HG03457 (cell line): Measurements from ENCODE around the gene CACNA1F.

ENCODE experiments used
- ATAC-seq: cut with Tn5 transposase; IDR thresholded peaks from one replicate; pipeline ENCODE4 v1.9.1; 2021; ENCODE audit warnings: moderate number of reproducible peaks; ENCODE audit not compliant: unreplicated experiment

The CACNA1F gene

DNA sequence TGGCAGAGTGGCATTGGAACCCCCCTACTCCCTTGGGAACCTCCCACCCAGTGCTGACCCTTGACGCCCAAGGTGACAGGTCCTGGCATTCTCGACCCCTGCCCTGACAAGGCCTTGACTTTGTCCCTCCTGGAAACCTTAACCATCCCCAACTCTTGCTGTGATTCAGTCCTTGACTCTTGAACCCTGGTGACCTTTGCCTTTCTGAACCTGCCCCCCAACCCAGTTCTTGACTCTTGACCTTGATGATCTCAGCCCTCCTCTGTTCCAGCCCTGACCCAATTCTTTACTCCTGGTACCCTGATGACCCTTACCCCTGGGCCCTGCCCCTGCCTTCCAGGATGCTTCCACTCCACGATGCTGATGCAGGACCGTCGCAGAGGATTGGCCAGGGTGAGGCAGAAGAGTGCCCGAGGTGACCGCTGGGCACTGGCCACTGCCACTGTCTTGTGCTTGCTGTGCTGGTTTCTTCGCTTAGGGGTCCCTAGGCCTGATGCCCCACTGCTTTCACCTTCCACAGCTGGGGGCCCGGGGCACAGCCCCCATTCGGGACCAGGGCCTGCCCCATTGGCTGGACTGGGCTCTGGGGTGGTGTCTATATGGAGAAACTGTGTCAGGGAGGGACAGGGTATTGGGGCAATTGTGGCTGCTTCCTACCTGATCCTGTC, 1.7 kb downstream of the CACNA1F start:
- ATAC-seq = no peak

DNA sequence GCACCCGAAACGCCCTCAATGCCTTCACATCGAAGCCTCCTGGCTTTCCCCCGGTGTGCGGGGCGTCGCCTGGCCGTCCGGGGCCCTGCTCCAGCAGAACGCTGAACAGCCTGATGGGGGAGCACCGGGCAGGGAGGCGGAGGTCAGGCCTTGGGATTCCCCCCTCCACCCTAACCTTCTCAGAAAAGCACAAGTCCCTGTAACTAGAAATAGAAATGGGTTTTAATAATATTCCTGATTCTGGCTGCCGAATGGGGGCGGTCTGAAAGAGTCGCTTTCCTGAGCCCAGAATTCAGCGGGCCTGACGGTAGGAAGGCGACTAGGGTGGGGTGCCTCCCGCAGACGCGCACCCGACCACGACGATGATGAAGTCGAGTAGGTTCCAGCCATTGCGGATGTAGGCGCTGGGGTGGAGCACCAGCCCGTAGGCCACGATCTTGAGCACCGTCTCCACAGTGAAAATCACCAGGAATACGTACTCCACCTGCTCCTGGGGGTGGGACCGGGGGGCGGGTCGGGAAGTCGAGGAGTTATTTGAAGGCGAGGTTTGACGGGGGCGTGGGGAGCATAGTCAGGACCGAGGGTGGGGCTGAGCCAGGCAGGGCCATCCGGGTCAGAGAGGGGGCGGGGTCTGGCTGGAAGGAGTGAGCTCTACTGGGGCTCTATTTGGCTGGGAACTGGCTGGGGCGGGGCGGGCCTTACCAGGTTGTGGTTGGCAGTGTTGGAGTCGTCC, 2.5 kb downstream of the CACNA1F start:
- no peak for ATAC-seq

DNA sequence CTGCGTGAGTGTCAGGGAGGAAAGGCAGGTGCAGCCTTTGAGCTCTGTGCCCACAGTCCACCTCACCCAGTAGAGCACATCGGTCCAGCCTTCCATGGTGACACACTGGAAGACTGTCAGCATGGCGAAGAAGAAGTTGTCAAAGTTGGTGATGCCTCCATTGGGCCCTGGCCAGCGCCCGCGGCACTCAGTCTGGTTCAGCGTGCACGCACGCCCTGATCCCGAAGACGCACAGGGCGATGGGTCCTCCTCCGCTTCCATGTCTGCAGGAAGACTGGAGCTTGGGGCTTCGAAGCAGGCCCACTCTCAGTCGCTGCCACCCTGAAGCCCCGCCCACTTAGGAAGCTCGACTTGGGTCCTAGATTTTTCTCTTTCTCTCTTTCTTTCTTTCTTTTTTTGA, 5.0 kb downstream of the CACNA1F start:
- no peak for ATAC-seq

DNA sequence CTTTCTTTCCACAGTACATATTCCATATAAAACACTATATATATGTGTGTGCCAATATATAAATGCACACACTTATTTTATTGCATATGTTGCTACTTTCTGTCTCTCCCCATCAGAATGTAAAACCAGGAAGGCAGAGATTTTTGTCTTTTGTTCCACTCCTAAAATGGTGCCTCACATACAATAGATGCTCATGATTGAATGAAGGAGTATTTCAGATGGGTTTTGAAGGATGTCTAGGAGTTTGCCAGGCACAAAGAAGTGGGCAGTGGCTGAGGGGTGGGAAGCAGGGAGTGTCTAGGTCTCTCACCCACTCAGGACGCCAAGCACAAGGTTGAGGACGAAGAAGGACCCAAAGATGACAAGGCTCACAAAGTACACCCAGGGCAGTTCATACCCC, 5.4 kb downstream of the CACNA1F start:
- ATAC-seq = no peak

DNA sequence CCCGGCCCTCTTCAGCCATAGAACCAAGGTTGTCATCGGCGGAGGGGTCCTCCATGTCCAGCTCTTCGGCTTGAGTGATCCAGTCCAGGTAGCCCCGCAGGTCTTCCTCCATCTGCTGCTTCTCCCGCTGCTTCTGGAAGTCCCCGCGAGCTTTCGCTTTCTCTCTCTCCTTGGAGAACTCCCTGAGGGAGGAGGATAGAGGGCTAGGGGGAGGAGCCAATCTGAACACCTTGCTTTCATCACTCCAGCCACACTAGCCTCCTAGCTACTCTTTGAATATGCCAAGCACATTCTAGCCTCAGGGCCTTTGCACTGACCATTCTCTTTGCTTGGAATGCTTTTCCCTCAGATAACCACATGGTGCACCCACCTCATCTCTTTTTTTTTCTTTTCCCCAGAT, 6.2 kb downstream of the CACNA1F start:
- ATAC-seq = no peak

DNA sequence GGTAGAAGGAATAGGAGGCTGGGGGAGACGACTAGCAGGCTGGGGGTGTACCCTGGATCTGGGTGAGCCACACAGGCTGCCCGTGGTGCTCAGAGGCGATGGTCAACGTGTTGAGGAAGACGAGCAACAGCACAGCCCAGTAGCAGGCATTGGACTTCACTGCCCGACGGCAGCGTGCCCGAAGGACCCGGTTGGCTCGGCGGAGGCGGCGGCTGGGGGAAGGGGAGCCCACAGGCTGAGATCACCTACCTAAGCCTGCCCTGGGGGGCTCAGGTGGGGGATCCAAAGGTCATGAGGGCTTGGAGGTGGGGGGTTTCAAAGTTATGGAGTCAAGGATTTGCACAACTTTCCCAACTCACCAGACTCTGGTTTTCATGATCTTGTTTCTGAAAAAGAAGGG, 7.3 kb downstream of the CACNA1F start:
- ATAC-seq = no peak

DNA sequence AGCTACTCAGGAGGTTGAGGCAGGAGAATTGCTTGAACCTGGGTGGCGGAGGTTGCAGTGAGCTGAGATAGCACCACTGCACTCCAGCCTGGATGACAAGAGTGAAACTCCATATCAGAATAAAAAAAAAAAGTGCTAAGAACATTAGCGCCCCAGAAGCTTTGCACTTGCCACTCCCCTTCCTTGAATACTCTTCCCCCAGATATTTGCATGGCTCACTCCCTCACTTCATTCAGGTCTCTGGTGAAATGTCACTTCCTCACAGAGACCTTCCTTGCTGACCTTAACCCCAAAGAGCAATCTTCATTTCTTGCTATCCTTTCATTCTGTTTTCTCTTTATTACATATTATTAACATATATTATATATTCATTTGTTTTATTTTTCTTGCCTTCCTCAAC, 11.3 kb downstream of the CACNA1F start:
- no peak for ATAC-seq

DNA sequence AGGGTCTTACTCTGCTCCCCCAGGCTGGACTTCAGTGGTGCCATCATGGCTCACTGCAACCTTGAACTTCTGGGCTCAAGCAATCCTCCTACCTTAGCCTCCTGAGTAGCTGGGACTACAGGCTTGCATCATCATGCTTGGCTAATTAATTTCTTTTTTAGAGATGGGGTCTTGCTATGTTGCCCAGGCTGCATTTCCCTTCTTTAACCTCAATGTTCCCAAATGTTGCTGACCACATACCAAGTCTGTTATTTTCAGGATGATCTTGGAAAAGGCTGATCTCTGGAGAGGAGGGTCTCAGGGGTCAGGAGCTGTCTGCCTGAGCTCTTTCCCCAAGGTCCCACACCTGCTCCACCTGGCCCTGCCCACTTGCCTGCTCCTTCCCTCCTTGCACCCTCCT, 13.0 kb downstream of the CACNA1F start:
- ATAC-seq = no peak

DNA sequence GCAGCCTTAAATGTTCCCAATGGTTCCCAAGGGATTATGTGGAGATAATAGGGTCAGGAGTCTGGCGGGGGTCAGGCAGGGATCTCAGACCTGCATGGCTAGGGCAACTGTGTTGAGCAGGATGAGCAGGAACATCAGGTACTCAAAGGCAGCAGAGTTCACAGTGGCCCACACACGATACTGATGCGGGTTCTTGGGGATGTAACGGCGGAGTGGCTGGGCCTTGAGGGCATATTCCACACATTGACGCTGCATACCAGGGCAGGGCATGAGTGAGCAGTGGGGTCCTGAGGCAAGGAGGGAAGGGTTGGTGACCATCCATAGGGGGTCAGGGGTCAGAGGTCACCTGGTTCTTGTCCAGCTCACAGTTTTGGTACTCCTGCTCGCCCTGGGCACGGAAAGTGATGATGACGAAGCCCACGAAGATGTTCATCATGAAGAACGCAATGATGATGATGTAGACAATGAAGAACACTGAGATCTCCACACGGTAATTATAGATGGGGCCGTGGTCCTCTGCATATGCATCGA, 18.1 kb downstream of the CACNA1F start:
- ATAC-seq = no peak

DNA sequence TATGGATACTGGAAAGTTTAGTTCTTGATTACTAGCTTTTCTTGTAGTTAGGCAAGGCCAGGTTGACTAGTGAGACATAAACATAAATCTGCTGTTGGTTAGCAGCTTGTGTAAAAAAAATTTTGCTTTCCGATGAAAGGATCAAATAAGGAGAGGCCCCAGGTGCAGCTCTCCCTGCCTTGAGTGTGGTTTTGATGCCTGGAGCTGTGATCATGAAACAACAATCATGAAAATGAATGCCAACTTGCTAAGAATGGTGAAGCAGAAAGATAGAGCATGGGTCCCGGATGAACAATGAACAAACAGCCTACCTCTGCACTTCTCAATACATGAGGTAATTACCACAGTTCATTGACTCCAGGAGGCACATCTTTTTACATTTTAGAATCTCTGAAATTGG, 18.7 kb downstream of the CACNA1F start:
- ATAC-seq = no peak

DNA sequence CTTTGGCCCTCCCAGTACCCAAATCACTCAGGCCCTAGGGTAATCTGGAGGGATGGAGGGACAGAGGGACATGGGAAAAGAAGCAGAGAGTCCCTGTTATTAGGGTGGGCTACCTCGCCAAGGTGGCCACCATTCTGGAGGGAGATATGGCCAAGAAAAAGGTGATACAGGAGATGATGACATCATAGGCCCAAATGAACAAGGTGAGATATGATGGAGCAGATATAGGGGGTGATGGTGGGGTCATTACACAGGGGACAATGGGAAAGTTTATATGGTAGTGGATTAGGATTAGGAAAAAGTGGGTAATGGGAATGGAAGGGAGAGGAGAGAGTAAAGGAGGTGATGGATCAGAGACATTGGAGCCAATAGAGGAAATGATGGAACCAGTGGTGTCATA, 20.3 kb downstream of the CACNA1F start:
- ATAC-seq = no peak

DNA sequence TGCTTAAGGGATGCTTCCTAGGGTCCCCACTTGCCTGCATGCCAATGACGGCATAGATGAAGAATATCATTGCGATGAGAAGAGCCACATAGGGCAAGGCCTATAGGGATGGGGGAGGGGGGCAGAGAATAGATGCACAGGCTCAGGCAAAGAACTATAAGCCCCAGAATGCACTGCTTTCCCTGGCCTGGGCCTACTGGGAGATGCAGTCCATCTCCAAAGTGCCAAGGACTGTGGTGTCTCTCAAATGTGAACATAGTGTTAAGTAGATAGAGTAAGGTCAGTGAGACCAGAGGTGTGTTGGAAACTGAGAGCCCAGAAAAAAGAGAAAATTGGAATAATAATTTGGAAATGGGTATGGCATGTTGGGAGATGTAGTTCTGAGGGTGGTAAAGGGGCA, 20.9 kb downstream of the CACNA1F start:
- ATAC-seq = no peak

DNA sequence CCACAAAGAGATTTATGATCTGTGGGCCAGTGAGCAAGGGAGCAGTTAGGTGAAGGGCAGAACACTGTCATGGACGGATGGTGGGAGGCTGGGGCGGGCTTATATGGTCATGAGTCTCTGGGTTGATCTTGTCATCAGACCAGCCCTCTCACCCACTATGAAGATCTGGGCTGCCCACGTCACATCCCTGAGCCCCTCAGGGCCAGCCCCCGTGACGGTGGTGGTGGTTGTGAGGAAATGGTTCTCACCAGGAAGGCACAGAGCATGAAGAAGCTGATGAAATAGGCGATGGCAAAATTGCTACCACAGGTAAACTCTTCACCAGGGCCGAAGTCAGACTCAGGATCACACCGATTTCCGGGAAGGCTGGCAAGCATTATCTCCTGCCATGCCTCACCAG, 22.1 kb downstream of the CACNA1F start:
- ATAC-seq = no peak

DNA sequence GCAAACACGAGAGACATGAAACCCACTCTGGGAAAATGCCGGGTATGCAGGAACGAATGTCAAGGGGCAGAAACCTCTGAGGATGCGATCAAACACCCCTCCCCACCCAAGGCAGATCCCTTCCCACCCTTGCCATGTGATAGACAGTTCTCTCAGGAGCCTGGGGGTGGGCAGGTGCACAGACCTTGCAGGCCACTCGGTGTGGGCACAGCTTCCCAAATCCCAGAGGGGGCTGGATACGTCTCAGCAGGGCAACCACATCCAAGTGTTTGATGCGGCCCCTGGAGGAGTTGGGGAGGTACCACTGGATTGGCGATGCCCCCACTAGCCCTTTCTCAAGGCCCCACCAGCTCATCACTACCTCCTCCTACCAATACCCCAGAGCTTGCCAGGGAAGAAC, 22.7 kb downstream of the CACNA1F start:
- no peak for ATAC-seq

DNA sequence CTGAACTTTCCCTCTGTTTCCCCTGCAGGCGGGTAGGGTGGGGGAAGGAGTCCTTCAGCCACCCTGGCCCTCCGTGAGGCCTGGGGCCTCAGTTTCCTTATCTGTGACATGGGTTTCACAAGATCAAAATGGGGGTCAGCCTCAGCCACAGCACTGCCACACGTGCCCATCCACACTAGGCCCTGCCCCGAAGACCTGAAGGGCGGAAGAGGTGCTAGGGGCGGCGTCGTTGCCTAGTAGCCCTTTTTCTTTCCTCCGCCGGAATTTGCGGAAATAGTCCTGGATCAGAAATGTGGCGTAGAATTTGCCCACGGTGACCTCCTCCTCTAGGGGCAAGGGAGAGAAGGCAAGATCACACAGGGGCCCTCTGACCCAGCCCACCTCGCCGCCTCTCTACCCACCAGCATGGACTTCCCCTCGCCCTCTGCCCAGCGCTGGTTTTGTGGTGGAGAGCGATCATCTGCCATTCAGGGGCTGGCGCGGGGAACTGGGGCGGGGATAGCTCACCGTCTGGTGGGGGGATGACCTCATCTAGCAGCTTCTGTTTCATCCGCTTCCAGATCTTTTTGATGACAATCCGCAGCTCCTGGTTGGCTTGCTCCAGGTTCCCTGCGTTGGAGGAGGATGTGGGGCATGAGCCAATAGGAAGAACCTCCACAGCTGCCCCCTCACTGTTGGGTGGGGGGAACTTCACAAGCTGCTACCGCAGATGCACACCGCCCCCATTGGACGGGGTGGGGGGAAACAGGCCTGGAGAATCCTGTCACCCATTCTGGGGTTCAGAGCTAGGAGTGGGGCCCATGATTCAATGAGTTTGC, 23.5 kb downstream of the CACNA1F start:
- no peak for ATAC-seq

DNA sequence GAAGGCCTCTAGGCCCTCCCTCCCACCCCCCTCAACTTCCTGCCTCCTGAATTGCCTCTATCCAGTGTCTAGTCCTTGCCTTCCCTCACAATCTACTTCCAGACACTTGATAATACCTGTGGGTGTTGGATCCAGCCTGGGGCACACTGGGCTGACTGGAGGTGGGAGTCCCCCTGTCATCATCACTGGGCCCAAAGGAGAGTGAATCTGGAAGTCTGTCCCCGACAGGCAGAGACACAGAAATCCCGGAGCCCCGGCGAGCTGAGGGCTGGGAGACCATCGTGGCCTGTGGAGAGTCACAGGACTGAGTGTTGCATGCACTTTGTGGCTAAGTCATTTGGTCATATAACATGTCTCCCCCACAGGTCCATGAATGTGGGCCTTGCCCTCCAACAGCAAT, 24.7 kb downstream of the CACNA1F start:
- ATAC-seq = no peak

DNA sequence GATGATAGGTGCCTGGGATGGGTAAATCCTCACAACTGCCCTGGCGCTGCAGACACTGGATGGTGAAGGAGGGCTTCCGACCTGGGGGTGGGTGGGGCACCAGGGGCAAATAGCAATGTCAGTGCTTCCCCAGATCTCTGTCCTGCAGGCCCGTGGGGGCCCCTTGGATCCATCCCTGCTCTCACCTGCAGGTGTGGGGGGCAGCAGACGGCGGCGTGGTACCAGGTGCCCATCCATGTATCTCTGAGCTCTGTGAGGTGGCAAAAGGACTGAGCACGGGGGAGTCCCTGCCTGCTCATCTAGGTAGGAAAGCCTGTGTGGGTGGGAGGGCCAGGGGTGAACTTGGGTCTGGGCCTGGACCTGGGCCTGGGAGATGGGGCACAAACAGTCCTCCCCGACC, 26.6 kb downstream of the CACNA1F start:
- no peak for ATAC-seq

DNA sequence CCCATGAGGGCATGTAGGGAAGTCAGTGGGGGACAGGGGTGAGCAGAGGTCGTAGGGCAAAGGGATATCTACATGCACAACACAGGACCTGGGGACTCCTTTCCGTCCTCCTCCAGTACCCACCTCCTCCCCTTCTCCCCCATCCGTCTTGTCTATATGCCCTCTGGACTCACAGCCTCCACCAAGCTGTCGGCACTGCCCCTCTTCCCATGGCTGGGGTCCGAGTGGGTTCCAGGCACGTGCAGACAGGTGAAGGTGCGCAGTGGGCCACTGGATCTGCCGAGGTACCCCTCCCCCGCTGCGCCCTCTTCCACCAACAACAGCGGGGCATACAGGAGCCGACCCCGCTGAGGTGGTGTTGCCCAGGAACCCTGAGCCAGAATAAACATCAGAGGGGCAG, 27.7 kb downstream of the CACNA1F start:
- no peak for ATAC-seq

DNA sequence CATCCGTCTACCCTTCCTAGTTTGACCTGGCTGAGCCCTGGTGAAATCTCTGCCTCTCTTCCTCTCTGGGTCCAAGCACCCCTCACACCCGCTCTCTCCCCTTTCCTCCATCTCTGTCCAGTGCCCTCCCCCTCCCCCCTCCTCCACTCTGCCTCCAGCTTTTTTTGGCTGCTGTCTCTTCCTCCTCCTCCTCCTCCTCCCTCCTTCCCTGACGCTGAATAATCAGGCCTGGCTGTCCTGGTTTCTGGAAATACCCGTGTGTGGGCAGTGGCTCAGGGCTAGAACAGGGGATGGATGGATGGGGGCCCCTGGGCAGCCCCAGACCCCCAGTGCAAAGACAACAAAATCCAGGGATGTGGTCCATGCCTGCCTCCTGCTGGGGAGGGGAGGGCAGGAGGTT, 28.4 kb downstream of the CACNA1F start:
- no peak for ATAC-seq

DNA sequence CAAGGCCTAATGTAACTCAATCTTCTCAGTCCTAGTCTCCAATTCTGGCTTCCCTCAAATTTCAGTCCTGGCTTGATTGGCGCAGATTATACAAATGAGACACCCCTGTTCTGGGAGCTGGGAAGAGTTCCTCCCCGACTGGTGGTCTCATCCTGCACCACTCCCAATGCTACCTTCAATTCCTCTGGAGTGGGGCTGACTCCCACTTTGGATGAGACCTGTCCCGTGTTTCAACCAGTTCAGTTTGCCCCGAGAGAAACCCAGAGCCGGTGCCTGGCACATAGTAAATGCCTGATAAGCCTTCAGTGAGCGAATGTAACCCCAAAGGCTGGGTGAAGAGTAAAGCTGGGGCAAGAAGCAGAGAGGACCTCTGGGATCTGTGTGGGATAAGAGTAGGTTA, 29.1 kb downstream of the CACNA1F start:
- no peak for ATAC-seq

DNA sequence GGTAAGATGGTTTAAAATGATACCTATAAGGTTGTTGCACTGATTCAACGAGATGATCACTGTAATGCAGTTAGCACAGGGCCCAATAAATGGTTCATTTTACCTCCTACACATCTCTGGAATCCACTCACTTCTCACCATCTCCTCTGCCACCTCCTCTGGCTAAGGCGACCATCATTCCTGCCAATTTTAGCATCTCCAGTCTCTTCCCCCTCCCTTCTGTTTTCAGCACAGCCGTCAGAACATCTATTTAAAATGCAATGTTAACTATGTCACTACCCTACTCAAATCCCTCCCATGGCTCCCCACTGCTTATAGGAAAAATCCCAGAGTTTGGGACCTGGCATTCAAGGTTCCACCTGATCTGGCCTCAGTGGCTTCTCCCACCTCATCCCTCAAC, 29.6 kb downstream of the CACNA1F start:
- no peak for ATAC-seq

DNA sequence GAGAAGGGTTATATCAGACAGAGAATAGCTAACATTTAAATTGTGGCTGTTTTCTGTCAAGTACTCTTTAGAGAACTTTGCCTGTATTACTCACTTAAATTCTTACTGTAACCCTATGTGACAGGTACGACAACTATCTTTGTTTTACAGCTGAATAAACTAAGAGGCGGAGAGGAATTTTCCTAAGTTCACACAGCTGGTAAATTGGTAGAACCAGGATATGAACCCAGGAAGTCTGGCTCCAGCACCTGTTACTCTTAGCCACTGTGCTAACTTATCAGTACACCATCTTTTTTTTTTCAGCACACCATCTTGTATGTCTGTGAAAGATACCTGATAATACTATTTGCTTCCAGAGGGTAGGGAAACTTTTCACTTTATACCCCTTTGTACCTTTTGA, 31.1 kb downstream of the CACNA1F start:
- ATAC-seq = no peak
